Vagina (tissue), 2 donors: ENCODE results near the gene SLC22A23. TPM values are rescaled to one million over a fixed set of nuclear protein-coding genes. Genes with fewer than 3 reads are reported as not detected.

Experiments
- DNase-seq, 2 donors: peaks; one replicate each; pipeline ENCODE4 v3.0.0-alpha.2; 2017; ENCODE audit errors: extremely low spot score in 2 of 2
- H3K27ac ChIP-seq: fragments of 200-600 bp; sonication (generic); one replicate; pipeline ENCODE4 v1.5.1; 2019
- H3K27me3 ChIP-seq: fragments of 200-600 bp; sonication (generic); one replicate; pipeline ENCODE4 v1.5.1; 2019
- H3K36me3 ChIP-seq, 2 donors: fragments of 200-600 bp; sonication (generic); one replicate each; pipeline ENCODE4 v1.5.1; 2017 to 2019
- H3K4me1 ChIP-seq: fragments of 200-600 bp; sonication (generic); one replicate; pipeline ENCODE4 v1.5.1; 2019
- H3K4me3 ChIP-seq, 2 donors: fragments of 200-600 bp; sonication (generic); 1 replicate in 1 of 2; 2 replicates in 1 of 2; pipeline ENCODE4 v1.5.1; 2016 to 2019
- H3K9me3 ChIP-seq: fragments of 200-600 bp; sonication (generic); one replicate; pipeline ENCODE4 v1.5.1; 2019
- POLR2A ChIP-seq, 2 donors: fragments of 450-650 bp; IDR thresholded peaks; one replicate each; pipeline ENCODE4 v1.6.1; 2017; ENCODE audit warnings: antibody characterized with exemption in 2 of 2, mild to moderate bottlenecking in 2 of 2, moderate library complexity in 2 of 2
- POLR2AphosphoS5 ChIP-seq, 2 donors: sonication (generic); formaldehyde crosslinking; IDR thresholded peaks; one replicate each; pipeline ENCODE4 v1.9.0; 2017; ENCODE audit warnings: antibody characterized with exemption in 2 of 2, mild to moderate bottlenecking in 2 of 2, low read depth in 1 of 2; ENCODE audit not compliant: insufficient read depth in 1 of 2
- intact Hi-C: fragments of 100-400 bp; cut with DNase I; formaldehyde crosslinking; loops from one replicate; pipeline ENCODE4 v1.15.1; 2023
- total RNA-seq: library from RNA; depleted of rRNA; stranded (reverse); fragments of >200 nt; gene quantifications from one replicate; pipeline ENCODE4 v1.2.3, GENCODE V29; 2016
- TF ChIP-seq, protein P1 (sequence below), 3 experiments: fragments of 450-650 bp in 2 of 3; fragments of 200-600 bp in 1 of 3; sonication (generic) in 1 of 3; IDR thresholded peaks; one replicate each; pipeline ENCODE4 v1.5.1; 2017 to 2019; ENCODE audit warnings: antibody characterized with exemption in 3 of 3, mild to moderate bottlenecking in 2 of 3, moderate library complexity in 2 of 3

Gene SLC22A23
- total RNA-seq, 1 donor from 2014 or later: 40.5 TPM

GRCh38 chr6:3327403-3327802, 129.4 kb downstream of the SLC22A23 start:
- no peaks in the 10 kb centered on the region for H3K36me3 ChIP-seq
- no peaks in the 10 kb centered on the region for H3K27me3 ChIP-seq
- TF ChIP-seq POLR2A (IDR thresholded peaks at IDR 0.05) (no peak), POLR2AphosphoS5 (IDR thresholded peaks at IDR 0.05; ENCODE audit: insufficient read depth in 1 of 2, low read depth in 1 of 2) (no peak)
- TF ChIP-seq, protein P1, sequence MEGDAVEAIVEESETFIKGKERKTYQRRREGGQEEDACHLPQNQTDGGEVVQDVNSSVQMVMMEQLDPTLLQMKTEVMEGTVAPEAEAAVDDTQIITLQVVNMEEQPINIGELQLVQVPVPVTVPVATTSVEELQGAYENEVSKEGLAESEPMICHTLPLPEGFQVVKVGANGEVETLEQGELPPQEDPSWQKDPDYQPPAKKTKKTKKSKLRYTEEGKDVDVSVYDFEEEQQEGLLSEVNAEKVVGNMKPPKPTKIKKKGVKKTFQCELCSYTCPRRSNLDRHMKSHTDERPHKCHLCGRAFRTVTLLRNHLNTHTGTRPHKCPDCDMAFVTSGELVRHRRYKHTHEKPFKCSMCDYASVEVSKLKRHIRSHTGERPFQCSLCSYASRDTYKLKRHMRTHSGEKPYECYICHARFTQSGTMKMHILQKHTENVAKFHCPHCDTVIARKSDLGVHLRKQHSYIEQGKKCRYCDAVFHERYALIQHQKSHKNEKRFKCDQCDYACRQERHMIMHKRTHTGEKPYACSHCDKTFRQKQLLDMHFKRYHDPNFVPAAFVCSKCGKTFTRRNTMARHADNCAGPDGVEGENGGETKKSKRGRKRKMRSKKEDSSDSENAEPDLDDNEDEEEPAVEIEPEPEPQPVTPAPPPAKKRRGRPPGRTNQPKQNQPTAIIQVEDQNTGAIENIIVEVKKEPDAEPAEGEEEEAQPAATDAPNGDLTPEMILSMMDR (IDR thresholded peaks at IDR 0.05): no peak
- H3K4me1 ChIP-seq: peaks cover 23% of the 10 kb centered on the region
- H3K4me3 ChIP-seq: no peak overlapping the region
- intact Hi-C loops: no loop called here
- no peak overlapping the region for H3K27ac ChIP-seq
- DNase-seq: no peak
- no peaks in the 10 kb centered on the region for H3K9me3 ChIP-seq

DNA sequence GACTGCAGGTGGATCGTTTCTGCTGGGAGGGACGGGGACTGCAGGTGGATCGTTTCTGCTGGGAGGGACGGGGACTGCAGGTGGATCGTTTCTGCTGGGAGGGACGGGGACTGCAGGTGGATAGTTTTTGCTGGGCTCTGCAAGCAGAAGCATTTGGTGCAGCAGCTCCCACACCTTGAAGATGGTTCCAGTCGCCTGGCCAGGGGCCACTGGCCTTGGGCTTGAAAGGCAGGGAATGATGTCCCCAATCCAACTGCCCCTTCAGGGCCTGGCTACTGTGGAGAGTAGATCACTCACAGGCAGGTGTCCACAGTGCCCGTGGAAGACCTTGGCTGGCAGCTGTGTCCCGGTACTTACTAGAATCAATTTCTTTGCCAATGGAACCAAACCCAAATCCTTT, 129.9 kb downstream of the SLC22A23 start:
- no peak for DNase-seq
- Histone ChIP-seq H3K36me3 (no peaks in the 10 kb centered on the region), H3K4me3 (no peak overlapping the region), H3K9me3 (no peaks in the 10 kb centered on the region), H3K27me3 (no peaks in the 10 kb centered on the region), H3K4me1 (peaks cover 23% of the 10 kb centered on the region), H3K27ac (no peak overlapping the region)
- TF ChIP-seq, protein P1 (IDR thresholded peaks at IDR 0.05): no peak
- TF ChIP-seq POLR2AphosphoS5 (IDR thresholded peaks at IDR 0.05; ENCODE audit: insufficient read depth in 1 of 2, low read depth in 1 of 2): no peak
- TF ChIP-seq POLR2A (IDR thresholded peaks at IDR 0.05): no peak
- intact Hi-C loops: no loop called here

DNA sequence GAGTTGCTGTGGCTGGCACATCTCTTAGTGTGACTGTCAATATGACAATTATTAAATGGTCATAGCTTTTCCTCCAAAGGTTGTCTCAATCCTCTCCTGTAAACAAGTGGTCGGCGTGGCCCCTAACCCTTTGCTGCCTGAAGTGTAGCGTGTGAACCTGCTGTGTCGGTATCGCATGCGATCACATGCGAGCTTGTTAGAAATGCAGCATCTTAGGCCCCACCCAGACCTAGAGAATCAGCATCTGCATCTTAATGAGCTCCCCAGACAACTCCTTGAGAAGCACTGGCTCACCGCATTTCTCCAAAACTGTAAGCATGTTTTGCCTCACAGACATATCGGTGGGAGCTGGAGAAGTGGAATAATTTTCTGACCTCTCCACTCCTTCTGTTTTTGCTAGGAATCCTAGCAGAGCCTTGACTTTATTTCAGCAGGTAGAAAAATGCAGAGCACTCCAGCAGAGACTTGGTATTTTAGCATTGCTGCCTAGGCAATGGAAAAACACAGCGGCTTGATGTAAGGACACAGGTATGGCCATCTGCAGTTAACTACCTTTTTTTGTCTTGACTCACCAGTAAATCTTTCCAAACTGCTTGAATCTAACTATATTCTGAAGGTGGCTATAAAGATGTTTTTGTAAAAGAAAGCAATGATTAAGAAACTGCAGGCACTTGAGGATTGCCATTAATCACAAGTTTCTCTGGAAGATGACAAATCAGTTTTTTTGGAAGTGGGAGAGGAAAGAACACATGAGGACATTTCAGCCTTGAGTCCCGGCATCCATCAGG, 130.5 kb downstream of the SLC22A23 start:
- intact Hi-C loops: no loop called here
- no peak for DNase-seq

GRCh38 chr6:3325210-3325609, 131.6 kb downstream of the SLC22A23 start:
- no peak overlapping the region for H3K4me3 ChIP-seq
- TF ChIP-seq POLR2AphosphoS5 (IDR thresholded peaks at IDR 0.05; ENCODE audit: insufficient read depth in 1 of 2, low read depth in 1 of 2): no peak
- no peak for TF ChIP-seq POLR2A (IDR thresholded peaks at IDR 0.05)
- TF ChIP-seq, protein P1 (IDR thresholded peaks at IDR 0.05): no peak
- H3K9me3 ChIP-seq: no peaks in the 10 kb centered on the region
- H3K36me3 ChIP-seq: no peaks in the 10 kb centered on the region
- no peaks in the 10 kb centered on the region for H3K27me3 ChIP-seq
- no peak for DNase-seq
- H3K27ac ChIP-seq: peak overlapping the region; percentile 37
- H3K4me1 ChIP-seq: peaks cover 23% of the 10 kb centered on the region
- intact Hi-C loops: no loop called here

More for the DNA sequence above, 130.5 kb downstream of the SLC22A23 start:
- Histone ChIP-seq H3K36me3 (no peaks in the 10 kb centered on the region), H3K4me1 (peaks cover 23% of the 10 kb centered on the region), H3K27ac (no peak overlapping the region), H3K27me3 (no peaks in the 10 kb centered on the region), H3K4me3 (no peak overlapping the region), H3K9me3 (no peaks in the 10 kb centered on the region)
- TF ChIP-seq, protein P1 (IDR thresholded peaks at IDR 0.05): no peak
- TF ChIP-seq POLR2A (IDR thresholded peaks at IDR 0.05) (no peak), POLR2AphosphoS5 (IDR thresholded peaks at IDR 0.05; ENCODE audit: insufficient read depth in 1 of 2, low read depth in 1 of 2) (no peak)

GRCh38 chr6:3324262-3324942, 132.4 kb downstream of the SLC22A23 start:
- TF ChIP-seq POLR2A (IDR thresholded peaks at IDR 0.05) (no peak), POLR2AphosphoS5 (IDR thresholded peaks at IDR 0.05; ENCODE audit: insufficient read depth in 1 of 2, low read depth in 1 of 2) (peak in 1 of 2 donors; percentile 33)
- TF ChIP-seq, protein P1 (IDR thresholded peaks at IDR 0.05): no peak
- H3K27me3 ChIP-seq: no peaks in the 10 kb centered on the region
- H3K4me3 ChIP-seq: no peak overlapping the region
- no peak for DNase-seq
- H3K36me3 ChIP-seq: no peaks in the 10 kb centered on the region
- H3K27ac ChIP-seq: peak overlapping the region; percentile 13
- H3K4me1 ChIP-seq: peaks cover 19% of the 10 kb centered on the region
- intact Hi-C loops: no loop called here
- no peaks in the 10 kb centered on the region for H3K9me3 ChIP-seq
